Spleen (tissue), 11 donors: ENCODE data around the gene DCAF5. TPM values are rescaled to one million over a fixed set of nuclear protein-coding genes. Genes with fewer than 3 reads are reported as not detected.
"Not testable (repeated sequence)": the region's sequence is repeated elsewhere in the genome, so short reads cannot be mapped to it uniquely, and the experiment has no call there.

Experiments used
- DNase-seq: peaks from one replicate; pipeline ENCODE4 v3.0.0-alpha.2; 2020
- H3K27ac ChIP-seq, 8 donors: fragments of 200-600 bp; sonication (generic) in 7 of 8; 1 replicate in 4 of 8; 2 replicates in 4 of 8; pipeline versions ENCODE4 v1.5.0 to v1.8.0; 2016 to 2021; ENCODE audit warnings: inconsistent platforms in 4 of 8, mild to moderate bottlenecking in 4 of 8, moderate library complexity in 1 of 8
- H3K27me3 ChIP-seq, 7 donors: fragments of 200-600 bp; sonication (generic) in 6 of 7; replicated peaks in 1 of 7; 1 replicate in 4 of 7; 2 replicates in 3 of 7; pipeline versions ENCODE4 v1.5.0 to v1.8.0; 2016 to 2021; ENCODE audit warnings: inconsistent platforms in 3 of 7, mild to moderate bottlenecking in 1 of 7
- H3K36me3 ChIP-seq, 6 donors: fragments of 200-600 bp; sonication (generic) in 5 of 6; 1 replicate in 4 of 6; 2 replicates in 2 of 6; pipeline versions ENCODE4 v1.5.0 to v1.8.0; 2016 to 2021; ENCODE audit warnings: inconsistent platforms in 2 of 6
- H3K4me1 ChIP-seq, 6 donors: fragments of 200-600 bp; sonication (generic) in 5 of 6; 1 replicate in 3 of 6; 2 replicates in 3 of 6; pipeline versions ENCODE4 v1.5.0 to v1.8.0; 2016 to 2021; ENCODE audit warnings: inconsistent platforms in 3 of 6
- H3K4me3 ChIP-seq, 8 donors: fragments of 200-600 bp; sonication (generic) in 7 of 8; 1 replicate in 4 of 8; 2 replicates in 4 of 8; pipeline versions ENCODE4 v1.5.0 to v1.8.0; 2016 to 2021; ENCODE audit warnings: inconsistent platforms in 4 of 8, mild to moderate bottlenecking in 4 of 8, moderate library complexity in 2 of 8
- H3K9me3 ChIP-seq, 8 donors: fragments of 200-600 bp; sonication (generic) in 7 of 8; 1 replicate in 4 of 8; 2 replicates in 4 of 8; pipeline versions ENCODE4 v1.5.0 to v1.8.0; 2016 to 2021; ENCODE audit warnings: inconsistent platforms in 4 of 8
- POLR2A ChIP-seq, 3 donors: fragments of 450-650 bp; IDR thresholded peaks; one replicate each; pipeline ENCODE4 v1.5.1; 2017; ENCODE audit warnings: antibody characterized with exemption in 3 of 3, mild to moderate bottlenecking in 1 of 3
- POLR2AphosphoS5 ChIP-seq, 3 donors: sonication (generic); formaldehyde crosslinking; IDR thresholded peaks; one replicate each; pipeline ENCODE4 v1.5.1; 2017; ENCODE audit warnings: antibody characterized with exemption in 3 of 3
- WGBS, 5 donors: extraction: QIAGEN DNeasy Blood & Tissue Kit in 3 of 5; methylation state at CpG; one replicate each; pipeline versions ENCODE4 v1.1.5 to v1.1.7; 2013 to 2018; 5-methylcytosine and 5-hydroxymethylcytosine counted together
- intact Hi-C: fragments of 100-400 bp; cut with DNase I; formaldehyde crosslinking; loops from one replicate; pipeline ENCODE4 v1.15.0; 2023; ENCODE audit warnings: low total_unique reads
- polyA plus RNA-seq, 3 donors: library from polyadenylated mRNA; stranded (reverse); fragments of 200-250 nt; gene quantifications; one replicate each; pipeline ENCODE4 v1.2.1, GENCODE V29; 2013
- total RNA-seq, 7 donors: library from RNA; depleted of rRNA in 3 of 7; stranded (reverse); fragments of >200 nt in 3 of 7; fragmentation: NEBNext Ultra II Directional in 4 of 7; extraction: Animal tissue kit (Norgen Biotek cat#: 25700) in 4 of 7; gene quantifications; one replicate each; pipeline versions ENCODE4 v1.1.0 to v1.2.1, GENCODE V29; 2016 to 2021
- TF ChIP-seq, protein P1 (sequence below), 11 experiments: fragments of 200-600 bp in 7 of 11; fragments of 450-650 bp in 4 of 11; sonication (generic) in 4 of 11; IDR thresholded peaks in 8 of 11; conservative IDR thresholded peaks in 3 of 11; 1 replicate in 7 of 11; 2 replicates in 4 of 11; pipeline versions ENCODE4 v1.4.0 to v1.8.0; 2016 to 2021; ENCODE audit warnings: antibody characterized with exemption in 11 of 11, inconsistent platforms in 4 of 11, mild to moderate bottlenecking in 1 of 11
- donor health status: healthy with polysubstance abuse.
- donor health status: DM: no; HTN: no; CAD: no; lungs with moderate emphysema.
- donor health status: DM: no; HTN: no; CAD: no.
- donor health status: Bipolar disorder and iron deficiency.
- donor health status: healthy.
- donor health status: DM: no; HTN: no; CAD: no.
- donor health status: DM: yes; HTN: yes; CAD: no.

Gene DCAF5
- total and polyA plus RNA-seq, 10 donors: 10.3 to 60.6 (median 44.1) TPM

DNA sequence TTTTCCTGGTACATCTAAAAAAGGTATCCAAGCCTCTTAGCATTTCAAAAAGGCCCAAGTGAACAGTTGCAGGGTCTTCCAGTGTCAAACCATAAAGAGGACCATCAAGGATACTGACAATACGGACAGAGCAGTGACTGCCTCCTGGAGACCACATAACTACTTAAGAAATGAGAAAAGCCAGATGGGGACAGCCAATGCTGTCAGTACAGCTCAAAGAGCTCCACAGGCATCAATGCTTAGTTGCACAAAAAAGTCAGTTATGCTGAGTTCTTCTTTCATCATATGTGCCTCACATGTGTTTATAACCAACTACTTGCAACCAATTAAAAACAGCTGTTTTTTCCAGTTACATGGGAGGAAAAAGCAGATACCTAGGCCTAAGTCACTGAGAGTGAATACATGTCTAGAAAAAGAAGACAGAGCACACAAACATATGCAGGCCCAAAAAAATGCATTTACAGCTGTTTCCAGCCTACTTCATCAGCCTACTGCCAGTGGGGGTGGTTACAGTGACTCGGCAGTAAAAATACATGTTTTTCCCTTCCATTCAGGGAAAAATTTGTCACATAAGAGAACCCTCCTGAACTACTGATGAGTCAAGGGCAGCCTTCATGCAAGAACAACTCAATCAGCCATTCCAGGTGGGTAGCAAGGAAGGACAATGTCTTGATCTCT is 84.0 kb downstream of the DCAF5 start:
- H3K4me3 ChIP-seq: no peak overlapping the region
- intact Hi-C loops: no loop called here
- H3K36me3 ChIP-seq: peaks cover 0 to 99% (median 21%) of the 10 kb centered on the region in 6 donors
- no peaks in the 10 kb centered on the region for H3K9me3 ChIP-seq
- H3K4me1 ChIP-seq: peaks cover 0 to 28% (median 3%) of the 10 kb centered on the region in 6 donors
- 43 to 66% (median 50%) methylated on average over 2 of the region's 2 CpGs for WGBS, 5 donors
- peak overlapping the region in 3 of 8 donors; percentile 17 to 48 (median 29) for H3K27ac ChIP-seq
- TF ChIP-seq POLR2AphosphoS5 (IDR thresholded peaks at IDR 0.05): no peak
- TF ChIP-seq, protein P1, sequence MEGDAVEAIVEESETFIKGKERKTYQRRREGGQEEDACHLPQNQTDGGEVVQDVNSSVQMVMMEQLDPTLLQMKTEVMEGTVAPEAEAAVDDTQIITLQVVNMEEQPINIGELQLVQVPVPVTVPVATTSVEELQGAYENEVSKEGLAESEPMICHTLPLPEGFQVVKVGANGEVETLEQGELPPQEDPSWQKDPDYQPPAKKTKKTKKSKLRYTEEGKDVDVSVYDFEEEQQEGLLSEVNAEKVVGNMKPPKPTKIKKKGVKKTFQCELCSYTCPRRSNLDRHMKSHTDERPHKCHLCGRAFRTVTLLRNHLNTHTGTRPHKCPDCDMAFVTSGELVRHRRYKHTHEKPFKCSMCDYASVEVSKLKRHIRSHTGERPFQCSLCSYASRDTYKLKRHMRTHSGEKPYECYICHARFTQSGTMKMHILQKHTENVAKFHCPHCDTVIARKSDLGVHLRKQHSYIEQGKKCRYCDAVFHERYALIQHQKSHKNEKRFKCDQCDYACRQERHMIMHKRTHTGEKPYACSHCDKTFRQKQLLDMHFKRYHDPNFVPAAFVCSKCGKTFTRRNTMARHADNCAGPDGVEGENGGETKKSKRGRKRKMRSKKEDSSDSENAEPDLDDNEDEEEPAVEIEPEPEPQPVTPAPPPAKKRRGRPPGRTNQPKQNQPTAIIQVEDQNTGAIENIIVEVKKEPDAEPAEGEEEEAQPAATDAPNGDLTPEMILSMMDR (IDR thresholded peaks at IDR 0.05 in 8 of 11, conservative IDR thresholded peaks at IDR 0.05 in 3 of 11): no peak
- no peak for DNase-seq
- H3K27me3 ChIP-seq: no peaks in the 10 kb centered on the region

DNA sequence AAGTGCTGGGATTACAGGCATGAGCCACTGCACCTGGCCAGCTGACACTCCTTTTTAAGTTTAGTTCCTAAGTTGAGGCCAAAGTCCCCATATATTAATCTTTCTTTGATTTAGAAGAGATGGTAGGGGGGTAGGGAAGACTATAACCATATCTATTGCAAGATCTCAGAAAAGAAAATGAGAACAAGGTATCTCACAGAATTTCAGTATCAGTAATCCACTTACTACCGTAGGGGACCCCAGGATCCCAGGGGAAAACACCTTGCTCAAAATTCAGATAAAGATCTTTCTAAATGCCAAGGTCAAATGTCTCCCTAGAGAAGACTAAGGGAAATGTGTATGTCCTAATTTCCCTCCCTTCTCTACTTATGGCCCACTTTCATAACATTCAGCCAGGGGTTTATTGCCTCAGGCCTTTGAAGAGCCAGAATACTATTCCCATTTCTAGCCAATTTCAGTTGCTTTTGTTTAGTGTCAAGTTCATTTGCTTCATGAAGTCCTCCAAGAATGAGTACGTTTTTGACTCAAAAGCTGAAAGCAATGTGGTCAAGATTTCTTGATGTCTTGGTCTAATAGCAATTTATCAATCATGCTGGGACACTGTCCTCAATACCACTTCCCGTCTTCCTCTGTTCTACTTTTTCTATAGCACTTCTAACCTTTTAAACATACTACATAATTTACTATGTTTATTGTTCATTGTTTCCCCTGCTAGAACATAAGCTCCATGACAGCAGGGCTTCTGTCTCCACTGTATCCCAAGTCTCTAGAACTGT is 86.3 kb downstream of the DCAF5 start:
- DNase-seq: no peak
- peak overlapping the region in 1 of 8 donors; percentile 24 for H3K27ac ChIP-seq
- H3K27me3 ChIP-seq: no peaks in the 10 kb centered on the region
- no peak for TF ChIP-seq POLR2AphosphoS5 (IDR thresholded peaks at IDR 0.05)
- TF ChIP-seq, protein P1 (IDR thresholded peaks at IDR 0.05 in 8 of 11, conservative IDR thresholded peaks at IDR 0.05 in 3 of 11): no peak
- no peak for TF ChIP-seq POLR2A (IDR thresholded peaks at IDR 0.05)
- H3K4me1 ChIP-seq: peaks cover 0 to 12% (median 0%) of the 10 kb centered on the region in 6 donors
- no peak overlapping the region for H3K4me3 ChIP-seq
- WGBS, 5 donors: 40 to 78% (median 51%) methylated on average over 3 of the region's 3 CpGs
- H3K9me3 ChIP-seq: no peaks in the 10 kb centered on the region
- intact Hi-C loops: no loop called here
- H3K36me3 ChIP-seq: peaks cover 2 to 99% (median 20%) of the 10 kb centered on the region in 6 donors

DNA sequence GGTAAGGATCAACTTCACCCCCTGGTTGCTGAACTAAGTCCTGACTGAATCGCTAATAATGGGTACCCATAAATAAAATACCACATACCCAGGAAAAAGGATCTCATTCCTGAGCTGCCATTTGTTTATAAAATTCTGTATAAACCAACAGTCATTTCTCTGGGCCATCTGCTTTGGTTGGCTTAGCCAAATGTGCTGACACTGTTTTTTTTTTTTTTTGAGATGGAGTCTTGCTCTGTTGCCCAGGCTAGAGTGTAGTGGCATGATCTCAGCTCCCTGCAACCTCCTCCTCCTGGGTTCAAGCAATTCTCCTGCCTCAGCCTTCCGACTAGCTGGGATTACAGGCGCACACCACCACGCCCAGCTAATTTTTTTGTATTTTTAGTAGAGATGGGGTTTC is 87.0 kb downstream of the DCAF5 start:
- H3K36me3 ChIP-seq: peaks cover 2 to 99% (median 27%) of the 10 kb centered on the region in 6 donors
- intact Hi-C loops, H3K4me3 ChIP-seq: not testable (repeated sequence)

DNA sequence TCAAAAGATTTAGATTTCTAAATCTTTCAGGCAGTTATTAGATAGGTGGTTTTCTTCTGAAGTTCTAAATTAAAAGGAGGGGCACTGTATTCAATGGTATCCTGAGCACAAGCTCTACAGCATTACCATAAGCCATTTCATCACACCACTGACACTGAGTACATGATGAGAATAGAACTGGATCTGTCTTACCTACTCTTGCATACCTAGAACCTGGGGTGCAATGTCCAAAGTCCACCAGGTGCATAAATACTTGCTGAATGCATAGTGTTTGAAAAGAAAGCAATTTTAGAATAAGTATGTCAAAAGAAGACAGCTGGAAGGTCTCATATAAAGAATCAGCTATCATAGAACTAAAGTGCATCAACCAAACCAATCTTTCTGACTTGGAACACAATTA is 88.3 kb downstream of the DCAF5 start:
- Histone ChIP-seq H3K27me3 (no peaks in the 10 kb centered on the region), H3K4me3 (no peak overlapping the region), H3K27ac (no peak overlapping the region), H3K36me3 (peaks cover 2 to 99% (median 39%) of the 10 kb centered on the region in 6 donors), H3K9me3 (no peaks in the 10 kb centered on the region), H3K4me1 (peaks cover 0 to 23% (median 4%) of the 10 kb centered on the region in 6 donors)
- TF ChIP-seq, protein P1 (IDR thresholded peaks at IDR 0.05 in 8 of 11, conservative IDR thresholded peaks at IDR 0.05 in 3 of 11): no peak
- TF ChIP-seq POLR2AphosphoS5 (IDR thresholded peaks at IDR 0.05) (no peak), POLR2A (IDR thresholded peaks at IDR 0.05) (no peak)
- DNase-seq: no peak
- intact Hi-C loops: no loop called here

More for the DNA sequence above, 87.0 kb downstream of the DCAF5 start:
- Histone ChIP-seq H3K27ac (peak overlapping the region in 1 of 8 donors; percentile 24), H3K4me1 (peaks cover 0 to 12% (median 0%) of the 10 kb centered on the region in 6 donors)
- 83 to 98% (median 88%) methylated on average over 4 of the region's 4 CpGs for WGBS, 5 donors
- not testable (repeated sequence) for H3K27me3 ChIP-seq, DNase-seq, H3K9me3 ChIP-seq
